Measurements from ENCODE around the gene IGSF21.

The IGSF21 gene

DNA sequence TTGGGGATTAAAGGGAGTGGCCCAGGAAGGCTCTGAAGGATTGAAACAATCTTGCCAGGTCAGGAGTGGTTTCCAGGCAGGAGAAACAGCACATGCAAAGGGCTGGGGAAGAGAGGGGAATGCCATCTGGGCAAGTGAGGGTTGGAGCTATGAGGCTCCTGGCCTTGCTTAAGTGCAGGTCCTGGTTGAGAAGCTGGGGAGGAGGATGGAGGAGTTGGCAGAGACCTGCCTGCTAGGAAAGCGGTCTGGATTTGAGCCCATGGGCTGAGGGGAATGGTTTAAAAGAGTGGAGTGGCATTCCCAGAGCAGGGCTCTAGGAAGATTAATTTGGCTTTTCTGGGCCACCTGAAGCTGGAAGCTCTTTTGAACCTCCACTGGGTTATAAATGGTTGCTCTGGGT, 9.2 kb downstream of the IGSF21 start:
- Histone ChIP-seq H3K27ac (no peak overlapping the region), H3K4me3 (no peak overlapping the region)

GRCh38 chr1:18118078-18118477, 10.5 kb downstream of the IGSF21 start:
- no peak overlapping the region for H3K27ac ChIP-seq
- H3K4me3 ChIP-seq = no peak overlapping the region

DNA sequence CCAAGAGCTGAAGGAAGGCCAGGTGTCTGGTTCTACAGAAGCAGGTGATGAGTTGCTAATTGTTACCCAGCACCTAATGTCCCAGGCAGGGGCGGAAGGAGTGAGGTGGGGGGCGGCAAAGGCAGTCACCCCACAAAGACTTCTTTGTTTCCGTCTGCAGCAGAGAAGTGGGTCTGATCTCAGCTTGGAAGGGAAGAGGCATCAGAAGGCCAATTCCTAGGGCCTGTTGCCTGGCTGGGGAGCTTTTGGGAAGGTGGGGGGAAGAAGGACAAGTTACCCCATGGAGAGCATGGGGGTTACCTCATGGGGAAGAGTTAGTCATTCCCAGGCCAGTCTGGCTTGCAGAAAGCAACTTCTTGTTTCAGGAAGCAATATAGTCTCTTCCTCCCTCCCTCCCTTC, 10.9 kb downstream of the IGSF21 start:
- H3K27ac ChIP-seq = no peak overlapping the region
- no peak overlapping the region for H3K4me3 ChIP-seq

DNA sequence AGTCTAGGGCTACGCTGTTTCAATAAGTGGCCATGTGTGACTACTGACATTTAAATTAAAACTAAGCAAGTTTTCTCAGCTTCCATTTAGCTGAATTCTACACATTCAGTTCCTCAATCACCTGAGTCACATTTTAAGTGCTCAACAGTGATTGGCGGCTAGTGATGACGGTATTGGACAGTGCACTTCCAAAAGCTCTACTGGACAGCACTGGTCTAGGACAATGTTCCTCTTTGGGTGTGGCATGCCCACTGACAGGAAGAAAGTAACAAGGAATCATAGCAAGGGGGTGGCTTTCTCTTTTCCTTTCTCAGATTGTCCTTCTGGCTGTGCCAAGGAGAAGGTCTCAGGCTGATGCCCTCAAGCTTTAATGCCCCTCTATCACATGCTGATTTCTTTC, 11.7 kb downstream of the IGSF21 start:
- Histone ChIP-seq H3K27ac (no peak overlapping the region), H3K4me3 (no peak overlapping the region)

GRCh38 chr1:18119771-18120377, 12.3 kb downstream of the IGSF21 start:
- H3K27ac ChIP-seq = no peak overlapping the region
- H3K4me3 ChIP-seq = no peak overlapping the region

- H3K27ac ChIP-seq = no peak overlapping the region
- no peak overlapping the region for H3K4me3 ChIP-seq
These were observed 13.0 kb downstream of the IGSF21 start for GRCh38 chr1:18120638-18121037.

GRCh38 chr1:18121072-18121820, 13.6 kb downstream of the IGSF21 start:
- H3K4me3 ChIP-seq = no peak overlapping the region
- no peak overlapping the region for H3K27ac ChIP-seq

GRCh38 chr1:18123467-18123992, 15.9 kb downstream of the IGSF21 start:
- H3K27ac ChIP-seq = no peak overlapping the region
- H3K4me3 ChIP-seq = no peak overlapping the region

DNA sequence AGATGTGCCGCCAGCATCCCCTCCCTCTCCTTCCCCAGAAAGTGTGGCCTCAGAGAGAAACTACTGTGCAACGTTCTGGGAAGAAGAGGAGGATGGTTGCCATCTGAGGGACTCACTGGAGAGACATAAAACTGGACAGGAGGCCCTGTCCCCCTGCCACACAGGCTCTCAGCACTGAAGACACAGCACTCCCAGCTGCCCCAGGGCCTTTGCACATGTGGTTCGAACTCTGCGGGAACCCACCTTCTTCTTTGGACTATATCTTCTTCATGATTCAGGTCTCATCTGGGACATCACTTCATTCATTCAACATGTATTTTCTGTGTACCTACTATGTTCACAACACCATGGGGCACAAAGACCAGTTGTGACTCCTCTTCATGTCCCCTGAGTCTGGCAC, 17.4 kb downstream of the IGSF21 start:
- H3K4me3 ChIP-seq = no peak overlapping the region
- no peak overlapping the region for H3K27ac ChIP-seq

DNA sequence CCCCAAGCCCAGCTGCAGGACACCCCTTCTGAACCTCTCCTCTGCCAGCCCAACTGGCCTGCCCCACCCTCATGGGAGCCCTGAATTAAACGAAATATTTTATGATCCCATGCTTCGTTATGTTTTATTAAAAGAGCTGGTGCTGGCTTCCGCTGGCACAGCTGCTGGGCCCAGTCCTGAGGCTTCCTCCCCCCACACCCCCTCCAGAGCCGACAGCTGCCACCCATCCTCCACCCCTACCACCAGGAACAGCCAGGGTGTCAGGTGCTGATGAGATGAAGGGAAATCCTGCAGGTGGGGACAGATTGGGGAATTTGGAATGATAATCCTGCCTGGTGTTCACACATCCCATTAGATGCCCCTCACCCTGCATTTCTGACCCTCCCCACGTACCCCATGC, 19.0 kb downstream of the IGSF21 start:
- Histone ChIP-seq H3K4me3 (no peak overlapping the region), H3K27ac (no peak overlapping the region)

DNA sequence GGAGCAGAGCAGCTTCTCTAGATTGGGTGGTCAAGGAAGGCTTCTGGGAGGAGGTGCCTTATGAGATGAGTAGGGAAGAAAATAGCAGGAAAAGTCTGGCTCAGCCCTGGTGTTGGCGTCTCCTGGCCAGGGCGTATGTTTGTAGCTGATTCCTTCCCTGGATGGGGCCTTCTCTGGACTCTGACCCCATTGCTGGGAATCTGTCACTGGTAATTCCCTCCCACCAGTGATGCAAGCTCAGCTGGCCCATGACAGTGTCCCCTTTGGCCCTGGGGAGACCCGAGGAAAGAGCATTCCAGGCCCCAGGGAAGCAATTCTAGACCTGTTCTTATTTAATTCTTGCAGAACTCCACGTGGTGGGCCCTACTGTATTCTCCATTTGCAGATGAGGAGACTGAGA, 20.7 kb downstream of the IGSF21 start:
- H3K4me3 ChIP-seq = no peak overlapping the region
- no peak overlapping the region for H3K27ac ChIP-seq

DNA sequence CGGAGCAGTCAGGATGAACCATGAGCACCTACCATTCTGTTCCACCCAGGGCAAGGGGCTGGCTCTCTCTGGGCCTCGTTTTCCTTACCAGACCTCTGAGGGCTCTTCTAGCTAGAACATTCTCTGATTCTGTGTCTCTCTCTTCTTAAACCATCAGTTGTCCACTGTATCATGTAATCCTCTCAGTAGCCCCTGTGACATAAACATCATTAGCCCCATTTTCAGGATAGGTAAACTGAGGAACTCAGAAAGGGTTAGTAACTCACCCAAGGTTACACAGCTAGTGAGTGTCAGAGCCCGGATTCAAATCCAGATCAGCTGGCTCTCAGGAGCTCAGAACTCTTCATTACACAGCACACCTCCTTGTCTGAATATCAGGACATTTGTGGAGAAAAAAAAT, 22.8 kb downstream of the IGSF21 start:
- H3K27ac ChIP-seq = no peak overlapping the region
- H3K4me3 ChIP-seq = no peak overlapping the region

GRCh38 chr1:18132022-18132710, 24.6 kb downstream of the IGSF21 start:
- Histone ChIP-seq H3K4me3 (no peak overlapping the region), H3K27ac (no peak overlapping the region)

GRCh38 chr1:18132711-18133541, 25.3 kb downstream of the IGSF21 start:
- no peak overlapping the region for H3K4me3 ChIP-seq
- H3K27ac ChIP-seq = no peak overlapping the region

- no peak overlapping the region for H3K4me3 ChIP-seq
- H3K27ac ChIP-seq = no peak overlapping the region
These were observed 26.9 kb downstream of the IGSF21 start for GRCh38 chr1:18134324-18135046.

DNA sequence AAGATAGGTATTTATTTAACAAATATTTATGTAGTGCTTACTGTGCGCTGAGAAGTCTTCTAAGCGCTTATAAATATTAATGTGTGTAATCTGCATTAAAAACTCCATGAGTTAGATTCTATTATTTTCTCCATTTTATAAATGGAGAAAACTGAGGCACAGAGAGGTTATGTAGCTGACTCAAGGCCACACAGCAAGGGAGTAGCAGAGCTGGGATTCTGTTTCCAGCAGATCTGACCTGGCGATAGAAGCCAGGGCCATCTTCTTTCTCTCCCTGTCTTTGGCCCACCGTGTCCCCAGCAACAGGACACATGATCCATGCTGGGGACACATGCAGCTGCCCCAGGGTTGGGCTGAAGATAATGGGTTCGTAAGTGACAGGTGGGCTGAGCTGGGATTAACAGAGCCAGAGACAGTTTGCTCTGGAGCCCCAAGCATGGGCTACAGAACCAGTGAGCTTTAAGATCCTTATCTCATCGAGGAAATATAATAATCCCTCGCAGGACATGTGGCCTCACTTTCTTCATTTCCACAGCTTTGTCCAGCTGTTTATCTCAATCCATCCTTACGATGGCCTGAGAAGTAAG, 30.3 kb downstream of the IGSF21 start:
- H3K27ac ChIP-seq = no peak overlapping the region
- H3K4me3 ChIP-seq = no peak overlapping the region

DNA sequence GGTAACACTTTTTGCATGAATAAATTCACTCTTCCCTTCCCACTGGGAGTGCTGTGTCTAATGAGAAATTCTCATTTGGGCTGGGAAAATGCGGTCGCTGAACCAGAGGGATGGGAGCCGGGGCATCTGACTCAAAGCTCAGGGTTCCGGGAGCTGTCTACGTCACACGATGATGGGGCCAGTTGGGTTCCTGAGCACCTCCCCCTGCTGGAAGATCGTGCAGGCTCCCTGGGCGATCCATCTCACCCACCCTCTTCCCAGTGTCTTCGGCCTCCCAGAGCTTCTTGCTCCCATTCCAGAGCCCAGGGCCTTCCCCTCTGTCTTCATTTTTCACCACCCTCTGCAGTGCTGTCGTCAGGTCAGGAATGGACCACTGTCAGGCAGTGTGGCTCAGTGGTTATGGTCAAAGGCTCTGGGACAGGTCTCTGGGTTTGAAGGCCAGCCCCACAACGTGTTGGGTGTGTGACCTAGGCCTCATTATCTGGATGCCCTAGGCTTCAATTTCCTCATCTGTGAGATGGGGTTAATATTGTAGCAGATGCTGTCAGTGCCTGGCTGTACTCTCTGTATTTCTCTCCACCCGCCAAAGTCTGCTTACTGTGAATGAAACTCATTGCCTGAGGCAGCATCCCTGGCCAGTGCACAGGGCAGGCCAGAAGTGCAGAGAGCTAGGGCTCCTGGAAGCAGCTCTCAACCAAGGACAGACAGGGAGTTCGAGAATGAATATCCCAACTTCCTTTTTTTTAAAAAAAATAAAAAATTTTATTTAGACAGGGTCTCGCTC, 31.8 kb downstream of the IGSF21 start:
- Histone ChIP-seq H3K27ac (no peak overlapping the region), H3K4me3 (no peak overlapping the region)

- no peak overlapping the region for H3K4me3 ChIP-seq
- H3K27ac ChIP-seq = no peak overlapping the region
These were observed 32.8 kb downstream of the IGSF21 start for GRCh38 chr1:18140411-18140810.

Data from skin epidermis (tissue), 12 donors.